Measurements from ENCODE around the gene NOL4L. TPM values are rescaled to one million over a fixed set of nuclear protein-coding genes. Genes with fewer than 3 reads are reported as not detected.

Gene NOL4L
- total RNA-seq, 4 donors from 2014 or later: 5.8 to 19.4 (median 12.8) TPM

GRCh38 chr20:32512047-32512385 lies 73.1 kb downstream of the NOL4L start:
- 92% methylated on average over 3 of the region's 3 CpGs for WGBS
- intact Hi-C loops (cut with DNase I): no loop called here
- no peaks in the 10 kb centered on the region for H3K27me3 ChIP-seq
- H3K4me3 ChIP-seq: no peak overlapping the region
- TF ChIP-seq POLR2AphosphoS5 (IDR thresholded peaks at IDR 0.05): no peak
- no peak for TF ChIP-seq CTCF (IDR thresholded peaks at IDR 0.05)
- no peak for TF ChIP-seq POLR2A (IDR thresholded peaks at IDR 0.05; ENCODE audit: low read depth)
- TF ChIP-seq EP300 (IDR thresholded peaks at IDR 0.05): no peak
- peaks cover 8 to 11% (median 9%) of the 10 kb centered on the region in 4 donors for H3K4me1 ChIP-seq
- H3K36me3 ChIP-seq: no peaks in the 10 kb centered on the region
- H3K9me3 ChIP-seq: no peaks in the 10 kb centered on the region
- DNase-seq (ENCODE audit: extremely low spot score): no peak
- H3K27ac ChIP-seq (replicated peaks in 1 of 4): no peak overlapping the region

- 87% methylated on average over 11 of the region's 12 CpGs for WGBS
- no peaks in the 10 kb centered on the region for H3K9me3 ChIP-seq
- no peak overlapping the region for H3K27ac ChIP-seq (replicated peaks in 1 of 4)
- DNase-seq (ENCODE audit: extremely low spot score): no peak
- H3K4me3 ChIP-seq: no peak overlapping the region
- TF ChIP-seq CTCF (IDR thresholded peaks at IDR 0.05) (no peak), POLR2A (IDR thresholded peaks at IDR 0.05; ENCODE audit: low read depth) (no peak), EP300 (IDR thresholded peaks at IDR 0.05) (no peak)
- H3K36me3 ChIP-seq: no peaks in the 10 kb centered on the region
- no peaks in the 10 kb centered on the region for H3K27me3 ChIP-seq
- intact Hi-C loops (cut with DNase I): no loop called here
- H3K4me1 ChIP-seq: peaks cover 2 to 6% (median 4%) of the 10 kb centered on the region in 4 donors
Measured at GRCh38 chr20:32511358-32512046, 73.6 kb downstream of the NOL4L start.

- TF ChIP-seq CTCF (IDR thresholded peaks at IDR 0.05) (no peak), POLR2AphosphoS5 (IDR thresholded peaks at IDR 0.05) (no peak), EP300 (IDR thresholded peaks at IDR 0.05) (no peak), POLR2A (IDR thresholded peaks at IDR 0.05; ENCODE audit: low read depth) (no peak)
- WGBS: 65% methylated on average over 17 of the region's 17 CpGs
Measured at GRCh38 chr20:32510601-32511357, 74.4 kb downstream of the NOL4L start.

GRCh38 chr20:32510120-32510600 lies 75.0 kb downstream of the NOL4L start:
- H3K4me3 ChIP-seq: no peak overlapping the region
- H3K9me3 ChIP-seq: no peaks in the 10 kb centered on the region
- WGBS: 96% methylated on average over 5 of the region's 15 CpGs
- no peaks in the 10 kb centered on the region for H3K27me3 ChIP-seq
- no peaks in the 10 kb centered on the region for H3K36me3 ChIP-seq
- H3K27ac ChIP-seq (replicated peaks in 1 of 4): no peak overlapping the region
- no peak for DNase-seq (ENCODE audit: extremely low spot score)
- no peak for TF ChIP-seq CTCF (IDR thresholded peaks at IDR 0.05)
- TF ChIP-seq EP300 (IDR thresholded peaks at IDR 0.05): no peak
- TF ChIP-seq POLR2A (IDR thresholded peaks at IDR 0.05; ENCODE audit: low read depth): no peak
- TF ChIP-seq POLR2AphosphoS5 (IDR thresholded peaks at IDR 0.05): no peak
- no peaks in the 10 kb centered on the region for H3K4me1 ChIP-seq
- intact Hi-C loops (cut with DNase I): no loop called here

More at GRCh38 chr20:32510601-32511357, 74.4 kb downstream of the NOL4L start:
- intact Hi-C loops (cut with DNase I): no loop called here
- H3K27me3 ChIP-seq: no peaks in the 10 kb centered on the region
- H3K9me3 ChIP-seq: no peaks in the 10 kb centered on the region
- H3K27ac ChIP-seq (replicated peaks in 1 of 4): no peak overlapping the region
- H3K4me3 ChIP-seq: no peak overlapping the region
- H3K36me3 ChIP-seq: no peaks in the 10 kb centered on the region
- H3K4me1 ChIP-seq: no peaks in the 10 kb centered on the region
- no peak for DNase-seq (ENCODE audit: extremely low spot score)
